HG02981 (cell line): ENCODE measurements around the gene TPRN.

Experiments
- ATAC-seq: cut with Tn5 transposase; IDR thresholded peaks from one replicate; pipeline ENCODE4 v1.9.1; 2021; ENCODE audit warnings: mild to moderate bottlenecking, moderate library complexity; ENCODE audit not compliant: unreplicated experiment

TPRN gene

DNA sequence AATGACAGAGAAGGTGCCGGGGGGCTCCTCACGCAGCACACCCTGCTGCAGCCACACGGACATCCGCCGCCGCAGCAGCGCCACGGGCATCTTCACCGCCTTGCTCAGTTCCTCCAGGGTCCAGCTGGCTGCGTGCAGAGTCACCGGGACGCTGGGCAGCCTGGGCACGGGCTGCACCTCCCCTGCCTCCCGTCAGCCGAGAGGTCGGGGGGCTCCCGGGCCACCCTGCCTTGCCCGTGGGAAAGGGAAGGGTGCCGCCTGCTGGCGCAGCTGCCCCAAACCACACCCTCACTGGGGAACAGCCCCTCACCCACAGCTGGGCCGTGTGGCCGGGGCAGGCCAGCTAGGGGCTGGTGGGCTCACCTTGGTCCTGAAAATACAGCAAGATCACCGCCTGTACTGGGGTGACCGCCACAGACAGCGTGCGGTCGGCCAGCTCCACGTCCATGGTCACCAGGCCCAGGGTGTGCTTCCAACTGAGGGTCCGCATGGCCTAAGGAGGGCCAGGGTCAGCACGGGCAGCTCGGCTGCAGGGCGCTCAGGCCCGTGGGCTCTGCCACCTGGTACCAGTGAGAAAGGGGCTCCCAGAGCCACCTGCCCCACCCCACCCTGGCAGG lies 25.1 kb downstream of the TPRN start:
- no peak for ATAC-seq

DNA sequence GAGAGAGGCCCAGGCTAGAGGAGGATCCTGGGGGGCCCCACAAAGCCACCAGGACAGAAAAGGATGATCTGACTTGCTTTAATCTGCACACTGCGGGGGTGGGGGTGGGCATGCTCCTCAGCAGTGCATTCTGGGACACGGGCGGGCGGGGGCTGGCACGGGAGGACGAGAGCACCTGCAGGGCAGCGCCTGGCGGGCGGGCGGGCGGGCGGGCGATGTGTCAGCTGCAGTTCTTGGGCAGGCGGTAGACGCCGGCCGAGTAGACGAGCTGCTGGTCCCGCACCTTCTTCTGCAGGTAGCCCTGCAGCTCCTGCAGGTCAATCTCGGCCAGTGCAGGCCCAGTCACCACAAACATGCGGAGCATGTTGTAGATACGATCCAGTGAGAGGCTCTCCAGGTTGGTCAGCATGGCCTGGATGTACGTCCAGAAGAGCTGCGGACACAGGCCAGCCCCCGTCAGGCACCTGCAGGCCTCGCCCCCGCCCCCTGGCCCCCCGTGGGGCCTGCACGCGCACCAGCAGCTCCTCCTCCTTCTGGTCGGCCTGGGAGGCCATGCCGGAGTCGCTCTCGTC lies 25.7 kb downstream of the TPRN start:
- ATAC-seq, result no peak

DNA sequence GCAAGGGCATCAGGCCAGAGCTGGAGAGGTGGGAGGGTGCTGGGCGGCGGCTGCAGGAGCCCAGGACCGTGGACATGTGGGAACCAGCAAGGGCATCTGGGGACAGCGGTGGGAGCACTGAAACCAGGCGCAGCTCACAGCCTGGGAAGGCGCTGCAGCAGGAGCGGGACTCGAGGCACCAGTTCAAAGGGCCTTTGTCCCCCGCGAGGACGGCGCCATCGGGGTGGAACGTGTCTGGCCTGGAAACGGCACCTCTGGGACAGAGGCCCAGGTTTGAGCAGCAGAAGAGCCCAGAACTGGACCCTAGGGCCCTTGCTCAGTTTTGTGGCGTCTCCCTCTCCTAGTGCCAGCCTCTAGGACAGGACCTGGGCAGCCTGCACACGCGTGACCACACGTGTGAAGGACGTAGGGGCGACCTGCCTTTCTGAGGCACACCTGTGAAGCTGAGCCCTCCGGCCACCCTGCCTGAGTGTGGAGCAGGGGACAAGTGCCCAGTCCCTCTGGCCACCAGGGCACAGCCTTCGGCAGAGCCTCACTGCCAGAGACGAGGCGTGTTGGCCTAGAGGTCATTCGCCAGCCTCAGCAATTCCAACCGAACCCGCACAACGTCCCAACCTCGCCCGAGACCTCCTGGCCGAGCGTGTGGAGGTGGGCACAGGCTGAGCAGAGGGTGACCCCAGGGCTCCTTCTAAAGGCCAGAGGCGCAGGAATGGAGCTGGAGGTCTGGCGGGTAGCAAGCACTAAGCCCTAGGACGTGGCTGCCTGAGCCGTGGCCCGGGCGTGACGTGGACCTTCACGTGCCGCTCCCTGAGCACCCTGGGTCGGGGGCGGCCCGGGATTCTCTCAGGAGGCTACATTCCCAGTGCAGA lies 26.5 kb downstream of the TPRN start:
- ATAC-seq, result no peak

DNA sequence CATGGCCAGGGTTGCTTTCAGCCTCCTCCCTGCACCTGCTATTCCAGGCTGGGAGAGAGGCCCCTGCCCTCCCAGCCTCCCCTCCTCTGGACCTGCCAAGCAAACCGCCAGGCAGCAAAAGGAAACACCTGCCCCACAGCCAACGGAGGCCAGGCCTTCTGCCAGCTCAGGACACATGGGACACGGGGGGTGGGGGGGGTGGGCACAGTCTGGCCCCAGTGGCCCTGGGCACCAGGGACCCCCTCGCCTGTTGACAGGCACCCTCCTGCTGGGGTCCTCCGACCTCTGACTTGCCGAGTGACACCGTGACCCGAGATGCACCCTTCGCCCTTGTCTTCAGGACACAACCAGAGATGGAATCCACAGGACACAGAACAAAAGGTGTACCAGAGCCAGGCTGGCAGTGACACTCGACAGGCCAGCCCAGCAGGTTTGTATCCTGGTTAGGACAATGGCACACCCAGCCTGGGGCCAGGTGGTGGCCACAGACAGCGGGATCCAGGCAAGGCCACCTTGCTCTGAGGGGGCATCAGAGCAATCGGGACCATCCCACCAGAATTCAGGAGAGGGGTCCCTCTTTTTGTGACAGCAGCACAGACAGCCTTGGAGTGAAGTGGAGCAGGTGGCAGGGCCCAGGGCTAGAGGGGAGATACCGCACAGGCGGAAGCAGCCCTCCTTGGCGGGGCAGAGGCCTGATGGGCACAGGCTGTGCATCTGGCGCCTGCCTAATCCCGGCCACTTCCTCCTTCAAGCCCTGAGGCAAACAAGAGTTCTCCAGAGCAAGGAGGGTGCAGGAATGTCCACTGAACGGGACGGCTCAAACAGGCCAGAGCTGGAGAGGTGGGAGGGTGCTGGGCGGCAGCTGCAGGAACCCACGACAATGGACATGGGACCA lies 27.4 kb downstream of the TPRN start:
- ATAC-seq, result no peak

DNA sequence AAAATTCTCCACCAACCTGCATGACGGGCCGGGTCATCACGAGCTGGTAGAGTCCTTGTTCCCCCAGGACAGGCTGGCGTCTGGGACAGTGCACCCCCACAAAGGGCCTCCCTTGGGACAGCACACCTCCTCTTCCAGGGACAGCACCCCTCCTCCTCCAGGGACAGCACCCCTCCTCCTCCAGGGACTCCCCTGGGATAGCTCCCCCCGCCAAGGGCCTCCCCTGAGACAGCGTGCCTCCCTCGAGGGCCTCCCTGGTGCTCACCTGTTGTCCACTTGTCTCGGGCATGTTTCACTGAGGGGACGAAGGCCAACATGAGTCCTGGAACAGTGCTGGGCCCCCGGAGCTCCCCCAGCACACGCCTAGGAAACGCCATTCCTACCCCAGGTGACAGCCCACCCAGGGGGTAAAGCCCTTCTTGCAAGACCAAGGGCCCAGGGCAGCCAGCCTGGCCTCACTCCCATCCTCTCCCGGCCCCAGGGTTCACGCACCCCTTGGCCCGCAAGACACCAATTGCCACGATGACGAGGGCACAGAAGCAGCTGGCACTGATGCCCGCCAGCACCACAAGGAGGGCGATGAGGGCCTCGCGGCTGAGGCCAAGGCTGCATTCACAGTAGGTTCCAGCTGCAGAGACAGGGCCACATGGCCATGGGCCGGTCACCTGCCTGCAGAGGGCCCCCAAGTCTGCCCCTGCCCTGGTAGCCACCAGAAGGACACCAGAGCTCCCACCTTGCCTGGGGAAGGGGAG lies 29.2 kb downstream of the TPRN start:
- ATAC-seq, result no peak

DNA sequence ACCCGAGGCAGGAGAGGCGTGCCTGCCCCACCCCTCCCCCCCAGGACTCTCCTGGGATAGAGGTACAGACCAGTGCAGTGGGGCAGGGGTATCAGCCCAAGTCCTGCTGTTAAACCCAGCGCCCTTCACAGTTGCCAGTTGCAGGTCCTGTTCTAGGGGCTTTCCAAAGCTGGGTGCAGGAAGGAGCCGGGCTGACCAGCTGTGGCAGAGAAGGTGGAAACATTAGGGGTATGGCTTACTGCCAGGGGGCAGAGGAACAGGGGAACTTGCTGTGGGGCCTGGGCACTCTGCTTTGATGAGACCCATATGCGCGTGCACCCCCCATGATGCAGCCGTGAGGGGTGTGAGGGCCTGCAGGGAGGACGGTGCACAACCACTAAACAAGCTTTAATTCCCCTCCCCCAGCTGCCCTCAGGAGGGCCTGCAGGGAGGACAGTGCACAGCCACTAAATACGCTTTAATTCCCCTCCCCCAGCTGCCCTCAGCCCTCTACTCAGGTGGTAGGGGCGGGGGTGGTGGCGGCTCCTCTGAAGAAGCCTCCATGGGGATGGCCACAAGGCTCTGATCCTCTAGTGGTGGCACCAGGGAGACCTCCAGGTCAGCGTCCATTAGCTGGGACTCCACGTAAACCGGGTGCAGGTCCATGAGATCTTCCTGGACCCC lies 29.9 kb downstream of the TPRN start:
- no peak for ATAC-seq

DNA sequence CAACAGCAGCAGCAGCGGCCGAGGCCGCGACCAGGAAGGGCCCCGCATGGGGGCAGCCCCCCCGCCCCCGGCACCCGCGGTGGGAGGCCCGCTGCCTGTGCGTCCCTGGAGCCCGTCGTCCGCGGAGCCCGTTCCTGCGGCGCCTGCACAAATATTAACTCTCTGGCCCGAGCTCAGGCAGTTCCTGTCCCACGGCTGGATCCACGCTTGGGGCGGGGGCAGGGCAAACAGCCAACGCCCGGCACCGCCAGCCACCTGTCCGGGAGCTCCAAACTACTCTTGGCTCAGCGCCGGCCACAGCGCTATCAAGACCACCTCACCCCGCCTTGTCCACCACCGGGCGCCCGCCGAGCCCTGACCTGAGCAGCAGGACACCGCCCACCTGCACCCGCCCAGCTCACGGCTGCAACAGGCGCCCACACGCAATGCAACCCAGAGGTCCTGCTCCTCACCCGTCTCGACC lies 30.6 kb downstream of the TPRN start, which contains the start of gene LRRC26:
Gene LRRC26 (minus strand): TSS at position 156 of the 463 bp plus-strand sequence. CDS start 108 bp downstream, at position 48.
- no peak for ATAC-seq

DNA sequence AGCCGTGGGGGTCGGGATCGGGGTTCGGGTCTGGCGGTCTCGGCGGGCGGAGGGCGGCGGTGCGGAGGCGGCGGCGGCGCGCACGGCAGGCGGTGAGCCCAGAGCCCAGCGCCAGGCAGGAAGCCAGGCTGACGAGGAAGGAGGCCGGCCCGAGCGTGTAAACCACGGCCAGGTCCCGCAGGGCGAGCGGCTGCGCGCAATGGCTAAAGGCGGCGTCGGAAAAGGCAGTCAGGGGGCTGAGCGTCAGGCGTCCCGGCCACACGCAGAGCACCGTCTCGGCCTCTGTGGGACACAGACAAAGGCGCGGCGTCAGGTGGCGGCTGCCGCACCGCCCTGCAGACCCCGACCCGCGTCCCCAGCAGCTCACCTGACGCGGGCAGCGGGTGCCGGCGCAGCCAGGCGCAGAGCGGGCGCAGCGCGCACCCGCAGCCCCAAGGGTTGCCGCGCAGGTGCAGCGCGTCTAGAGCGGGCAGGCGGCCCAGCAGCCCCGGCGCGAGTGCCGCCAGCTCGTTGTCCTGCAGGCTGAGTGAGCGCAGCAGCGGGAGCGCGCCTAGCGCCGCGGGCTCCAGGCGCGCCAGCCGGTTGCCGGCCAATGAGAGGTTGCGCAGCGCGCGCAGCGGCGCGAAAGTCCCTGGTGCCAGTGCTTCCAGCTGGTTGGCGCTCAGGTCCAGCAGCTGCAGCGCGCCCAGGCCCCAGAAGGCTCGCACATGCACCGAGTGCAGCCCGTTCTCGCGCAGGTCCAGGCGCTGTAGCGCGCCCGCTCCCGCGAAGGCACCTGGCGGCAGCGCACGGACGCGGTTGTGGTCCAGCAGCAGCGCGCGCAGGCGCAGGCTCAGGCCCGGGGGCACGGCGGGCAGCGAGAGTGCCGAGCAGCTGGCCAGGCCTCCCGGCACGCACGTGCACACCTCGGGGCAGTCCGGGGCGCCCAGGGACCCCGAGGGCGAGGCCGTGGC lies 31.4 kb downstream of the TPRN start:
- ATAC-seq, result no peak

DNA sequence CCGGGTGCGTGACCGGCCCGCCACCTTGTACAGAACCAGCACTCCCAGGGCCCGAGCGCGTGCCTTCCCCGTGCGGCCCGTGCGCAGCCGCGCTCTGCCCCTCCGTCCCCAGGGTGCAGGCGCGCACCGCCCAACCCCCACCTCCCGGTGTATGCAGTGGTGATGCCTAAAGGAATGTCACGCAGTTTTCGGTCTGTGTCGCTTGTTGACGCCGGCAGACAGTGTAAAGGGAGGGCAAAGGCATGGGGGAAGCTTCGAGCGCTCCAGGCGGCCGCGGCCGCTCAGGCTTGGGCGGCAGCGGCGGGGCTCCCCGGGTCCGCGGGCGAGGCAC lies 32.0 kb downstream of the TPRN start:
- ATAC-seq, result no peak

DNA sequence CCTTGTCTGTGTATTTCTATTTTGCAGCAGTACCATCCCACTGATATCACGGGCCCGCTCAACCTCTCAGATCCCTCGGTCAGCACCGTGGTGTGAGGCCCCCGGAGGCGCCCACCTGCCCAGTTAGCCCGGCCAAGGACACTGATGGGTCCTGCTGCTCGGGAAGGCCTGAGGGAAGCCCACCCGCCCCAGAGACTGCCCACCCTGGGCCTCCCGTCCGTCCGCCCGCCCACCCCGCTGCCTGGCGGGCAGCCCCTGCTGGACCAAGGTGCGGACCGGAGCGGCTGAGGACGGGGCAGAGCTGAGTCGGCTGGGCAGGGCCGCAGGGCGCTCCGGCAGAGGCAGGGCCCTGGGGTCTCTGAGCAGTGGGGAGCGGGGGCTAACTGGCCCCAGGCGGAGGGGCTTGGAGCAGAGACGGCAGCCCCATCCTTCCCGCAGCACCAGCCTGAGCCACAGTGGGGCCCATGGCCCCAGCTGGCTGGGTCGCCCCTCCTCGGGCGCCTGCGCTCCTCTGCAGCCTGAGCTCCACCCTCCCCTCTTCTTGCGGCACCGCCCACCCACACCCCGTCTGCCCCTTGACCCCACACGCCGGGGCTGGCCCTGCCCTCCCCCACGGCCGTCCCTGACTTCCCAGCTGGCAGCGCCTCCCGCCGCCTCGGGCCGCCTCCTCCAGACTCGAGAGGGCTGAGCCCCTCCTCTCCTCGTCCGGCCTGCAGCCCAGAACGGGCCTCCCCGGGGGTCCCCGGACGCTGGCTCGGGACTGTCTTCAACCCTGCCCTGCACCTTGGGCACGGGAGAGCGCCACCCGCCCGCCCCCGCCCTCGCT lies 32.6 kb downstream of the TPRN start:
- no peak for ATAC-seq

DNA sequence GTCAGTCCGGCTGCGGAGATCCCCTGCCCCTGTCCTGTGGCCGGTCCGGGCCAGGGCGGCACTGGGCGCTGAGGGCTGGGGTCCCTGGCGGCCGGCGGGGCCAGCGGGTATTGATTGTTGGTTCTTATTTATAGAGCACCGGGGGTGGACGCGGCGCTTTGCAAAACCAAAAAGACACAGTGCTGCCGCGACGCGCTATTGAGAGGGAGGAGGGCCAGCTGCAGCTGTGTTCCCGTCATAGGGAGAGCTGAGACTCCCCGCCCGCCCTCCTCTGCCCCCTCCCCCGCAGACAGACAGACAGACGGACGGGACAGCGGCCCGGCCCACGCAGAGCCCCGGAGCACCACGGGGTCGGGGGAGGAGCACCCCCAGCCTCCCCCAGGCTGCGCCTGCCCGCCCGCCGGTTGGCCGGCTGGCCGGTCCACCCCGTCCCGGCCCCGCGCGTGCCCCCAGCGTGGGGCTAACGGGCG lies 33.2 kb downstream of the TPRN start:
- no peak for ATAC-seq

DNA sequence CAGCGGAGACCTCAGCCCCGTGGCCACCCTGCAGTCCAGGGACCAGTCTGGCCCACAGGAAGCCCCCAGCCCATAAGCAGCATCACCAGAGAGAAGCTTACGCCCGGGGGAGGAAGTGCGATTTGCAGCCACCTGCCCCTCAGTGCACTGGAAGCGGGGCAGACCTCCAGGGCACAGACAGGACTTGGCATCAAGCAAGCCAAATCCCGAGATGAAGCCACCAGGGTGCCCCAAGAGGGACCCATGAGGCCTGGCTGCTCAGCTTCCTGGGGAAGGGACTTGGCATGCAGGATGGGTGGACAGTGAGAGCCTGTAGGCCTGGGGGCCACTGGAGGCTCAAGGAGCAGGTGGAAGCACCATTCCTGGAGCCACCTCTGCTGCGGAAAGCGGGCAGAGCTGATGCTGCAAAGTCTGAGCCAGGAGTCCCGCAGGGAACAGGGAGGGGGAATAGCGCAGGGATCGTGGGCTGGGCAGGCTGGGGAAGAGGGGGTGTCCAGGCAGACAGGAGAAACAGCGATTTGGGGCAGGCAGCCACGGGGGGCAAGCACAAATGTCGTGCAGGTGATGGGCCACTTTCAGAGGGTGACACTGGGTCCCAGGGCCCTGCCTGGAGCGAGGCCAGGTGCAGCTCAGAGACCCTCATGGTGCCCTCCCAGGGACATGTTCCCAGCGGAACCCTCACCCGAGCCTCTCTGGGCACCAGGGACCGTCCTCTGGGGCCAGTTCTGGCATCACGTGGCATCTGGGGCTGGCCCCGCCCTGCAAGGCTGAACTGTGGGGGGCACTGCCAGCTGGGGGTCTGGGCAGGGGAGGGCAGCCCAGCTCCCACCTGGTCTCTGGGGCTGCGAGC lies 33.9 kb downstream of the TPRN start:
- ATAC-seq, result no peak

DNA sequence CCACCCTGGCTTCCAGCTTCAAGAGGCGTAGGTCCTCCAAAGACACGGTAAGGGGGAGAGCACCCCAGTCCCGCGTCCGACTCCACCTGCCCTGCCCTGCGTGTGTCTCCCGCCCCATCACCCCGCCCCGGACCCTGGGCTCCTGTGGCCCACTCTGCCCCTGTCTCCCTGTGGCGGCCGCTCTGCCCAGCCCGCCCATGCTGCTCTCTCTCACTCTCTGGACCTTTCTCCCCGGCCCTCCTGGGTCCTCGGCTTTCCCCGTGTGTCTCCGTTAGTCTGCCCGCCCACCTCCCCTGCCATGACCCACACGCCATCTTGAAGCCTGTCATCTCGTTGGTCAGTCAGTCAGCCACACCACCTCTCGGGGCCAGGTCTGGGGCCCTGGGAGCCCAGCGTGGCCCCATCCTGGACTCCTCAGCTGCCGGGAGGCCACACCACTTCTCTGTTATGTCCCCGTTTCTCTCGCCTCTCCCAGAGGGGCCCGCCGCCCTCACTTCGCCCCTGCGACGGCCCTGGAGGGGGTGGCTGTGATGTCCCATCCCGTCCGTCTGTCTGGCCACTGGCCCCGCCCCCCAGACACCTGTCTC lies 35.2 kb downstream of the TPRN start:
- no peak for ATAC-seq

DNA sequence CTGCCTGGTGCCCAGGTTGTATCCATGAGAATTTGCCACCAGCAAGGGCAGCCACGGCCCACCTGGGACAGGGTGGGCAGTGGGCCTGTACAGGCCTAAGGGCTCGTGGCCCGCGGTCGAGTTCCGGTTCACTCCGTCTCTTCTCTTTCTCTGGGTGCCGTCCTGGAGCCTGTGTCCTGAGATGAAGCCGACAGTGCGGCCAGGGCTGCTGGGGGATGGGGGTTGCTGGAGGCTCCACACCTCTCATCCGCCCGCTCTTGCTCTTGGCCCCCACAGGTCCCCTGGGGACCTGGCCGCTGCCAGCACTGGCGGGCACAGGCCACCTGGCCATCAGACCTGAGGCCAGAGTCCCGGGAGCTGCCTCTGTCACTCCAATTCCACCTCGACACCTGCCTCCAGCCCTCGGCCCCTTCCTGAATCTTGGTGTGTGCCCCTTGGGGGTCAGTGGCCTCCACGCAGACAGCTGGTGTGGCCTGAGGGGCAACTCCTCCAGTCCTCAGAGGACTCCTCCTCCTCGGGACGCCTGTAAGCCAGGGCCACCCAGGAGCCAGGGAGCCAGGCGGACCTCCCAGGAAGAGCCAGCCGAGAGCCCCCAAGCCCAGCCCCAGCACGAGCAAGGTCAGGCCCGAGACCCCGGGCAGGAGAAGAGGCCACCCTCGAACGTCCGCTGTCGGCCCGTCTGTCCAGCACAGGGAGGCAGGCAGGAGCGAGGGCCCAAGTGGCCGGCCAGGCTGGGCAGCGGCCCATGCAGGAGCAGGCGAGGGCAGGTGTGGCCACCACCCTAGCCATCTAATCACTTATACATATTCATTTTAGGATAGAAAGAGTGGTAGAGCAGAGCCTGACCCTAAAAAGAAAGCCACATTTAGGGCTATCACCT lies 35.9 kb downstream of the TPRN start:
- ATAC-seq, result no peak

DNA sequence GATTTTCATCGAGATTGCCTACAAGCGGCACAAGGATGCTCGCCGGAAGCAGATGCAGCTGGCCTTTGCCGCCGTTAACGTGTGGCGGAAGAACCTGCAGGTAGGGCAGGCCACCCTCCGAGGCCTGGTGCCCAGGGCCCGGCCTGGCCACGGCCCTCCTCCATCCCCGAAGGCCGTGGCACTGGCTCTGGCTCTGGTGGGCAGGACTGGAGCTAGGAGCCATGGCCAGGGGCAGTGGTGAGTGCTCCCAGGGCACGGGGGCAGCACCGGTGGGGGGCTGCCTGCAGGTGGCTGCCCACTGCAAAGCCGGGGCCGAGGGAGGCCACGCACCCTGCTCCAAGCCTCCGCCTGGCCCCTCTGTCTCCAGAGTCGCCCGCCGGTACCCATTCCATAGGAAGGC lies 36.7 kb downstream of the TPRN start:
- ATAC-seq, result no peak

DNA sequence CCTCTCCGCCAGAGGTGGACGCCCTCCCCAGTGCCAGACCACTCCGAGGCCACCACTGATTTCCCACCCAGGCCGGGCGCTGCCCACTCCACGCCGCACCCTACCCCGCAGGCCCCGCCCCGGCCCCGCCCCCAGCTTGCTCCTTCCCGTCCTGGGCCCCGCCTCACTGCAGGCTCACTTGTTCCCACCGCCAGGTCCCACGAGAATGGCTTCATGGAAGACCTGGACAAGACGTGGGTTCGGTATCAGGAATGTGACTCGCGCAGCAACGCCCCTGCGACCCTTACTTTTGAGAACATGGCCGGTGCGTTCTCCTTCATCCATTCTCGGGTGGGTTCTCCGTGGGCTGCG lies 37.2 kb downstream of the TPRN start:
- ATAC-seq, result no peak
